Fibroblast of peridontal ligament (primary cell): ENCODE results near the gene TTC7B.

Source experiments
- DNase-seq: peaks from one replicate; pipeline ENCODE4 v3.0.0-alpha.2; 2010; ENCODE audit errors: extremely low read depth

The TTC7B gene

GRCh38 chr14:90491221-90491885 lies 324.9 kb downstream of the TTC7B start:
- DNase-seq, result peak; percentile 8

GRCh38 chr14:90490720-90491050 lies 325.5 kb downstream of the TTC7B start:
- no peak for DNase-seq

- no peak for DNase-seq
Measured at GRCh38 chr14:90489916-90490719, 326.1 kb downstream of the TTC7B start.

- no peak for DNase-seq
Measured at GRCh38 chr14:90489306-90489705, 326.9 kb downstream of the TTC7B start.

GRCh38 chr14:90488256-90488655 lies 328.0 kb downstream of the TTC7B start:
- DNase-seq, result no peak

GRCh38 chr14:90487462-90487861 lies 328.8 kb downstream of the TTC7B start:
- DNase-seq, result no peak

- no peak for DNase-seq
Measured at GRCh38 chr14:90487031-90487430, 329.2 kb downstream of the TTC7B start.

GRCh38 chr14:90484291-90484690 lies 331.9 kb downstream of the TTC7B start:
- no peak for DNase-seq

GRCh38 chr14:90483571-90483974 lies 332.7 kb downstream of the TTC7B start:
- no peak for DNase-seq

GRCh38 chr14:90483117-90483516 lies 333.1 kb downstream of the TTC7B start:
- no peak for DNase-seq

- no peak for DNase-seq
Measured at GRCh38 chr14:90475298-90475697, 340.9 kb downstream of the TTC7B start.
